Transverse colon (tissue), 3 donors: ENCODE data around the gene HYCC2.

Experiments
- CTCF ChIP-seq, 5 experiments: fragments of 200-600 bp in 3 of 5; fragments of 450-650 bp in 2 of 5; sonication (generic) in 3 of 5; IDR thresholded peaks; 1 replicate in 2 of 5; 2 replicates in 3 of 5; pipeline ENCODE4 v1.5.1; 2016 to 2017; ENCODE audit warnings: antibody characterized with exemption in 5 of 5, inconsistent platforms in 3 of 5, mild to moderate bottlenecking in 2 of 5, moderate library complexity in 1 of 5
- POLR2A ChIP-seq: fragments of 450-650 bp; IDR thresholded peaks from one replicate; pipeline ENCODE4 v1.6.1; 2016; ENCODE audit warnings: antibody characterized with exemption, mild to moderate bottlenecking, moderate library complexity

- TF ChIP-seq POLR2A (peak; percentile 88), CTCF (IDR thresholded peaks at IDR 0.05) (peak; percentile 27 to 66 (median 40))
Measured at GRCh38 chr2:201071479-201072200, at the start of gene HYCC2, which contains the start of gene NDUFB3.
